NCI-H1417 (cell line): ENCODE data around the gene PLA2G4C.

ENCODE experiments used
- DNase-seq, 3 experiments: peaks; one replicate each; lab custom pipeline; 2025; lab: John Stamatoyannopoulos, UW

The PLA2G4C gene

GRCh38 chr19:48053076-48053475, 57.5 kb downstream of the PLA2G4C start:
- no peak for DNase-seq

GRCh38 chr19:48051335-48052033, 59.1 kb downstream of the PLA2G4C start:
- DNase-seq: no peak

GRCh38 chr19:48044561-48044960, 66.1 kb downstream of the PLA2G4C start:
- DNase-seq: no peak

GRCh38 chr19:48043675-48044258, 66.8 kb downstream of the PLA2G4C start, which contains the start of gene CABP5:
TSS of gene CABP5 (minus strand) at chr19:48044079. CDS start at chr19:48043922, 157 bp downstream.
- DNase-seq: no peak

- DNase-seq: no peak
Observed at GRCh38 chr19:48041877-48042580, 68.6 kb downstream of the PLA2G4C start.

- DNase-seq: no peak
Observed at GRCh38 chr19:48036765-48037164, 73.9 kb downstream of the PLA2G4C start.

GRCh38 chr19:48033604-48034003, 77.0 kb downstream of the PLA2G4C start:
- no peak for DNase-seq

- DNase-seq: no peak
Observed at GRCh38 chr19:48030073-48030472, 80.5 kb downstream of the PLA2G4C start.

GRCh38 chr19:48029431-48029830, 81.2 kb downstream of the PLA2G4C start:
- no peak for DNase-seq

- DNase-seq: no peak
Observed at GRCh38 chr19:48025480-48025879, 85.1 kb downstream of the PLA2G4C start.

- DNase-seq: no peak
Observed at GRCh38 chr19:48023518-48023917, 87.1 kb downstream of the PLA2G4C start.

- no peak for DNase-seq
Observed at GRCh38 chr19:48023011-48023410, 87.6 kb downstream of the PLA2G4C start.

GRCh38 chr19:48020686-48021085, 89.9 kb downstream of the PLA2G4C start:
- DNase-seq: no peak

- DNase-seq: no peak
Observed at GRCh38 chr19:48010932-48011758, 99.5 kb downstream of the PLA2G4C start.

- no peak for DNase-seq
Observed at GRCh38 chr19:48006762-48007161, 103.9 kb downstream of the PLA2G4C start.

GRCh38 chr19:48004236-48004635, 106.4 kb downstream of the PLA2G4C start:
- no peak for DNase-seq

- DNase-seq: no peak
Observed at GRCh38 chr19:48000846-48001245, 109.8 kb downstream of the PLA2G4C start.

- no peak for DNase-seq
Observed at GRCh38 chr19:47998800-47999199, 111.8 kb downstream of the PLA2G4C start.
